Stimulated activated CD8-positive, alpha-beta memory T cell treated with anti-CD3 and anti-CD28 coated beads, Interleukin-15, amount 100 ng/mL, for 48 hours (primary cell): ENCODE data around the gene SLF1.
"Not testable (repeated sequence)": the region's sequence is repeated elsewhere in the genome, so short reads cannot be mapped to it uniquely, and the experiment has no call there.

ENCODE experiments used
- DNase-seq, 2 donors: peaks; one replicate each; pipeline ENCODE4 v3.0.0-alpha.2; 2020; ENCODE audit warnings: low read depth in 2 of 2

Gene SLF1

DNA sequence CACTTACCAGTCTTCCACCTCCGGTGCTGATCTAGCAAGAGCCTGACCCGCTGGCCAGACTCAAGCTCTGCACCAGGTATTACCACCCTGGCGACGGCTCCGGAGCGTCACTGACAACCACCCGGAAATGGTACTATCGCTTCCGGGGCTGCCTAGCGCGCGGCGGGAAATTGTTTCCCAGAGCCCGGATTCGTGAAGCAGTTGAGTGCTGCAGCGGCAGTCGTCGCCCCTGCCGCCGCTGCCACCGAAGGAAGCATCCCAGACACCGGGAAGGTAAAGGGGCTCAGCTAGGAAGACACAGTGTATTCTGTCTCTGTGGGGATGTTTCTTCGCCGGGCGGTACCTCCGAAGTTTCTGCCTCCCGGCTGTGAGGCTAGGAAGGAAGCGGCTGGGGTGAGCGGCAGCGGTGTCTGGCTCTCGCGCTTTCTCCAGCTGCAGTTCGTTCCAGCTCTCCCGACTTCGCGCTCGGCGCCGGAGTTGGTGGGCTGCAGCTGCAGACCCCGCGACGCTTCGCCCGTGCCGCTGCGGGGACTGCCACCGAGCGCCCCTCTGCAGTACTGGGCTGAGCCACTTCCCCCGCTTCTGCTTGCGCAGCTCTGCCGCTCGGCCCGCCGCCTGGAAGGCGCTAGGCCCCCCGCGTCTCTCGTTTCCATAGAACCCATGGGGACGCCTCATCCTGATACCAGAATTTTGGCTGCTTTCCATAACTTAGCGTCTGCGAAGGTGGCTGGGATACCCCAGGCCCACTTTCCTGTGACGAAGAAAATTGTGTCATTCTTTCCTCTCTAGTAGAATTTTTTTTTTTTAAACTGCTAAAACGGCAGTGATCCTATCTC is at the start of gene SLF1, which contains the start of gene KIAA0825:
Gene SLF1 (plus strand): TSS at position 177 of the 836 bp plus-strand sequence. CDS start 10,142 bp downstream, outside the sequence.
Gene KIAA0825 (minus strand): TSS at position 112 of the 836 bp plus-strand sequence. CDS start 81,478 bp downstream, outside the sequence.
- peak; percentile 80 to 81 for DNase-seq

DNA sequence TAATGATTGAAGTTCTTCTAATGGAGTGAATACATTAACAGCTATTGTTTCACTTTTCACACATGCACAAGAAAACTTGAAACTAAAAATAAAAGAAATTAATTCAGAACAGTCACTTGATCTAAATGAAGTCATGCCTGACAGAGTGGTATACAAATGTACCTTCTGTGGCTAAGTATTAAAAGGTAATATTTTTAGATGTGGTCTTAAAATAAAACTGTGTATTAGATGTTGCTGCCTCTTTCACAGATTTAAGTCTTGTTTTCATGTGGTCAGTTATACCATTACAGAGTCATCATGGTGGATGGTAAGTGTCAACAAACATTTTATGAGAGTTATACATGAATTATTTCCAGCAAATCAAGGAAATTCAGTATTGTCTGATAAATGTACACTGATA is 47.1 kb upstream of the SLF1 start:
- no peak for DNase-seq

DNA sequence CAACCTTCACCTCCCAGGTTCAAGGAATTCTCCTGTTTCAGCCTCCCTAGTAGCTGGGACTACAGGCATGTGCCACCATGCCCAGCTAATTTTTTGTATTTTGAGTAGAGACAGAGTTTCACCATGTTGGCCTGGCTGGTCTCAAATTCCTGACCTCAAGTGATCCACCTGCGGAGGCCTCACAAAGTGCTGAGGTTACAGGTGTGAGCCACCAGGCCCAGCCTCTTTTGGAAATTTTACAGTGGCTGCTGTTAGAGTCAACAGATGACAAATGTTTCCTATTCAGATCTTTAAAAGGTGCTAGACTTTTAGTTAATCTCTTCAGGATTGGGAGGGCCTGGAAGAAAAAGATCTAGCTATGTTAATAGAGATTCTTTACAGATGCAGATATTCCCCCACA is 45.1 kb upstream of the SLF1 start:
- DNase-seq: not testable (repeated sequence)

- no peak for DNase-seq
Observed at GRCh38 chr5:94575196-94575595, 43.3 kb upstream of the SLF1 start.

DNA sequence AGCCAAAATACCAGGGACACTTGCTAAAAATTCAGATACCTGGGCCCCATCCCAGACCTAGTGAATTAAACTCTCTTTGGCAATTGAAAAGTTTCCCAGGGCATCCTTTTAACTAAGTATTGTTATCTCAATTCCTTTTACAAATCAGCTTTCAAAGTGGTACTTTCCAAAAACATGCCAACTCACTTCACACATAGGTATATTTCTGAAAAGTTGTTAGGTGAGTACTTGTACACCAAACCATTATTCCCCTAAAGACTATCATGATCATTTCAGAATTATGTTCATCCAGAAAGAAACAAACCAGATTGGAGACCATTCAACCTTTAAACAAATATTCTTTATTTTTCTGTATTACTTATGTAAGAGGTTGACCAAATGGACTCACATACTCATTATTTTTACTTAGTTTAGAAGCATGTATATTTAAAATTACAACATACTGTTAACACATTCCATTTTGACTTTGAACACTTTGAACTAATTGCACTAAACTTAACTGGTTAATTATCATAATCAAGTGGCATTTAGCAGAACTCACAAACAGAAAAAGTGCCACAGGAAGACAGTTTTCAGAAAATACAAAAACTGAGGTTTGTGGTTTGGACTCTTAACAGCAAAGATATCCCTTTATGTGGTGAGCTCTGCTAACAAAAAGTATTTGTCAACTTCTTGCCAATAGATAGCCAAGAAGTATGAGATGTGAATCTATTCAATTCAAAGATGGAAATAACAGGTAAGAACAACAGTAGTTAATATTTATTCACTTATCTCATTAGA is 40.8 kb upstream of the SLF1 start:
- no peak for DNase-seq

- DNase-seq: no peak
Observed at GRCh38 chr5:94595281-94595840, 23.1 kb upstream of the SLF1 start.

GRCh38 chr5:94613583-94613982 is 4.9 kb upstream of the SLF1 start:
- no peak for DNase-seq

DNA sequence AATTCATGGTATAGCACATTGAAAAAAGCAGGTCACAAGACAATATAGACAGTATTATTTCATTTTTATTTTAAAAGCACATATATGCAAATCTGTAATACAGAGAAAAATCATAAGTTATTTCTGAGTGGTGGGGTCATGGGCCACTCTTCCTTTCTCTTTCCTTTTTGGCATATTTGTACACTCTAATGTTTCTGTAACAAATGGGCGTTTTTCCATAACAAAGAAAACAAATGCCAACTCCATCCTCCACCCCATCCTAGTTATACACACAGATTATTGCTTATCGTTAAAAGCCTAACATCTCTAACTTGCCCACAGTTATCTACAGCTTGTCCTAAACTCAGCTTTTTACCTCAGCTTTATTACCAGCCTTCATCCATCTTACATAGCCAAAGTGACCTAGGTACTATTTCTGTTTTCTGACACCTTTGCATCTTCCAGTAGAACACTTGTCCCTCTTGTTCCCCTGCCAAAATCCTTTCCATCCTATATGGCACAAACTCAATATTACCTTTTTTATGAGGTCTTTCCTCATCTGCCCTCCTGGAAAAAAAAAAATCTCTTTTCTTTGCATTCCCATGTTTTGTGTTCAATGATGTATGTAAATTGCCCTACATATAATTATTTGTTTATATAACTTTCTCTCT is 4.2 kb upstream of the SLF1 start:
- no peak for DNase-seq

DNA sequence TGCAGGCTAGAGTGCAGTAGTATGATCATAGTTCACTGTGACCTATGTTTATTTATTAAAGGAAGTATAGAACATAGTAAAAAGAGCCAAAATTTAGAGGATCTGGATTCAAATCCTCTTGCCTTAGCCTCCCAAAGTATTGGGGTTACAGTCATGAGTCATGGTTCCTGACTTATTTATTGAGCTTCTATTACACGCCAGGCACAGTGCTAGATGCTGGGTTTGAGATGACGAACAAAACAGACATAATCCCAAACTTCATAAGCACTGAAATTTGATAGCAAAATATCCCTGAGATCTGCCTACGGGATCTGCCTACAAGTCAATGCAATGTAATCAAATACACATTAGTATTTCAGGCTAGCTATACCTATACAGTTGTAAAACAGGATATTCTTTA is 2.6 kb upstream of the SLF1 start:
- DNase-seq: no peak

GRCh38 chr5:94618029-94618492 is 408 bp upstream of the SLF1 start:
- DNase-seq: peak in 1 of 2 donors; percentile 2

GRCh38 chr5:94620256-94620655 is 1.8 kb downstream of the SLF1 start:
- no peak for DNase-seq

- DNase-seq: no peak
Observed at GRCh38 chr5:94621763-94622162, 3.3 kb downstream of the SLF1 start.

GRCh38 chr5:94623011-94623410 is 4.5 kb downstream of the SLF1 start:
- DNase-seq: no peak

DNA sequence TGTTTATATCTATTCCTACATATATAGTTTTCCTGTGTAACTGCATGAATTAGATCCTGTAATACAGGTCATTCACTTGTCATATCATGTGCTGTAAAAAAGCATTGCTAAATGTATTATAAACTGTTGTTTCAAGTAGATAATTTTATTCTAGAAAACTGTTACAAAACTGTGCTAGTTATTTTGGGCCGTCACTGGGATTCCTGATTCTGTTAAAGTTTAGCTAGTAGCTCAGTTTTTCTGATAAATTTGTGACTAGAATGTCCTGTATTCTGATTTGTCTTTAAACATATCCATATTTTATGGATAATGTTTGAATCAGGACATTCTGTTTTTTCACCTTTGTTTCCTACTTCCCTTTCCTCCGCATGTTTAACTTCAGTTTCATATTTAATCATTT is 5.4 kb downstream of the SLF1 start:
- DNase-seq: no peak

- DNase-seq: no peak
Observed at GRCh38 chr5:94627191-94627590, 8.7 kb downstream of the SLF1 start.

- no peak for DNase-seq
Observed at GRCh38 chr5:94632024-94632423, 13.6 kb downstream of the SLF1 start.

- no peak for DNase-seq
Observed at GRCh38 chr5:94640176-94640575, 21.7 kb downstream of the SLF1 start.

- DNase-seq: no peak
Observed at GRCh38 chr5:94645053-94645452, 26.6 kb downstream of the SLF1 start.

DNA sequence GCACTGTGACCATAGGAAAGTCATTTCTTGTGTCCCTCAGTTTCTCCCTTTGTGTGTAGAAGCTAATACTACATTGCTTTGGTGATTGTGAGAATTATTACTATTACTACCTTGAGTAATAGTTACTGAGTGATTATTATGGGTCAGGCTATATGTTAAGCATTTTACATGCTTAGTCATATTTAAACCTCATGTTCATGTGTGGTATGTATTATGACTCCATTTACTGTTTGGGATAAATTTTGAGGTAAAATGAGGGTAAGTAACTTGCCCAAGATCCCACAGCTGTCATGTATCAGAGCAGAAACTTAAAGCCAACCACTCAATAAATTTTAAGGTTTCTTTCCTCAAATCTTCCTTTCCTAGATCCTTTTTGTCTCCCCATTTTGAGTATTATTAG is 28.3 kb downstream of the SLF1 start:
- DNase-seq: no peak

GRCh38 chr5:94649874-94650273 is 31.4 kb downstream of the SLF1 start:
- DNase-seq: no peak

GRCh38 chr5:94658272-94658671 is 39.8 kb downstream of the SLF1 start:
- DNase-seq: no peak

DNA sequence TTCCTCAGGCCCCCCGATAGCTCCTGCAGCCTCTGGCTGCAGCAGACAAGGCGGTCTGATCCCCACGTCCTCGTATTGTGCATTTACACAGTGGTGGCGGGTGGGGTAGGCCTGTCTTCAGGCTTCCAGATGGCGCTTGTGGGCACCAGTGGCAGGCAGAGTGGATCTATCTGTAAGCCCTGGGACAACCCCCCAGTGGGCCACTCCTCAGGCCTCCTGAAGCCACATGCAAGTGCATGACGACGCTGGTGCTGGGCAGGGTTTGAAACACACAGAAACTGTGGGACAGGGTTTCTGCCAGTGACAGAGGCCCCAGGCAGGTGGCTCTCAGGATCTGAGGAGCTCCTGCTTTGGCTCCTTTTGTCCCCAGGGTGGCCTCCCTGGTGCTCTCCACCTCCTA is 42.0 kb downstream of the SLF1 start:
- DNase-seq: no peak
